22Rv1 (cell line): Measurements from ENCODE around the gene GRAMD4.

ENCODE experiments used
- H3K27ac ChIP-seq: fragments of 450-650 bp; 2 replicates; pipeline ENCODE4 v1.5.1; 2017
- CTCF ChIP-seq: fragments of 450-650 bp; IDR thresholded peaks from 2 replicates; pipeline ENCODE4 v1.5.1; 2017; ENCODE audit warnings: mild to moderate bottlenecking
- ZFX ChIP-seq: fragments of 450-650 bp; IDR thresholded peaks from 2 replicates; pipeline ENCODE4 v1.6.1; 2017; ENCODE audit warnings: antibody characterized with exemption, borderline replicate concordance

Gene GRAMD4

GRCh38 chr22:46693634-46694415 is 73.6 kb downstream of the GRAMD4 start:
- H3K27ac ChIP-seq, result no peak overlapping the region
- no peak for TF ChIP-seq ZFX

GRCh38 chr22:46694416-46695170 is 74.4 kb downstream of the GRAMD4 start:
- H3K27ac ChIP-seq, result no peak overlapping the region
- no peak for TF ChIP-seq CTCF
- no peak for TF ChIP-seq ZFX

GRCh38 chr22:46695346-46696228 is 75.4 kb downstream of the GRAMD4 start:
- H3K27ac ChIP-seq, result no peak overlapping the region
- TF ChIP-seq CTCF (no peak), ZFX (no peak)

GRCh38 chr22:46696229-46696518 is 76.0 kb downstream of the GRAMD4 start:
- TF ChIP-seq ZFX (no peak), CTCF (no peak)
- H3K27ac ChIP-seq, result no peak overlapping the region

GRCh38 chr22:46696614-46697013 is 76.4 kb downstream of the GRAMD4 start:
- TF ChIP-seq CTCF, result no peak
- TF ChIP-seq ZFX, result no peak
- H3K27ac ChIP-seq, result no peak overlapping the region

GRCh38 chr22:46697811-46698515 is 77.8 kb downstream of the GRAMD4 start:
- H3K27ac ChIP-seq, result no peak overlapping the region
- TF ChIP-seq CTCF (no peak), ZFX (no peak)

GRCh38 chr22:46699091-46699490 is 78.9 kb downstream of the GRAMD4 start:
- H3K27ac ChIP-seq, result no peak overlapping the region
- TF ChIP-seq CTCF (no peak), ZFX (no peak)
